Fibroblast of skin of right quadriceps (primary cell): Measurements from ENCODE around the gene RPGRIP1L.
"Not testable (repeated sequence)": the region's sequence is repeated elsewhere in the genome, so short reads cannot be mapped to it uniquely, and the experiment has no call there.

Experiments
- DNase-seq: peaks from one replicate; pipeline ENCODE4 v3.0.0-alpha.2; 2013

Gene RPGRIP1L

GRCh38 chr16:53711390-53711789 is 7.7 kb upstream of the RPGRIP1L start:
- no peak for DNase-seq

GRCh38 chr16:53708490-53708889 is 4.8 kb upstream of the RPGRIP1L start:
- DNase-seq = no peak

GRCh38 chr16:53707671-53708070 is 4.0 kb upstream of the RPGRIP1L start:
- peak; percentile 42 for DNase-seq

- no peak for DNase-seq
These were observed 770 bp upstream of the RPGRIP1L start for GRCh38 chr16:53704445-53704813.

GRCh38 chr16:53698271-53698670 is 5.4 kb downstream of the RPGRIP1L start:
- not testable (repeated sequence) for DNase-seq

GRCh38 chr16:53695070-53695469 is 8.6 kb downstream of the RPGRIP1L start:
- DNase-seq = peak; percentile 87

GRCh38 chr16:53693320-53693719 is 10.3 kb downstream of the RPGRIP1L start:
- no peak for DNase-seq

GRCh38 chr16:53692146-53692545 is 11.5 kb downstream of the RPGRIP1L start:
- DNase-seq = peak; percentile 63

- no peak for DNase-seq
These were observed 12.9 kb downstream of the RPGRIP1L start for GRCh38 chr16:53690771-53691170.

- peak; percentile 39 for DNase-seq
These were observed 14.0 kb downstream of the RPGRIP1L start for GRCh38 chr16:53689636-53690035.

GRCh38 chr16:53686710-53687109 is 16.9 kb downstream of the RPGRIP1L start:
- no peak for DNase-seq

- not testable (repeated sequence) for DNase-seq
These were observed 18.3 kb downstream of the RPGRIP1L start for GRCh38 chr16:53685334-53685733.

- no peak for DNase-seq
These were observed 22.3 kb downstream of the RPGRIP1L start for GRCh38 chr16:53681354-53681753.

- DNase-seq = no peak
These were observed 22.9 kb downstream of the RPGRIP1L start for GRCh38 chr16:53680756-53681155.

GRCh38 chr16:53678756-53679343 is 24.8 kb downstream of the RPGRIP1L start:
- DNase-seq = peak; percentile 54

- no peak for DNase-seq
These were observed 25.5 kb downstream of the RPGRIP1L start for GRCh38 chr16:53678155-53678554.

GRCh38 chr16:53673189-53673588 is 30.5 kb downstream of the RPGRIP1L start:
- DNase-seq = no peak

- no peak for DNase-seq
These were observed 31.2 kb downstream of the RPGRIP1L start for GRCh38 chr16:53672461-53672860.

GRCh38 chr16:53668869-53669268 is 34.8 kb downstream of the RPGRIP1L start:
- no peak for DNase-seq

- peak; percentile 88 for DNase-seq
These were observed 36.8 kb downstream of the RPGRIP1L start for GRCh38 chr16:53666786-53667415.

- DNase-seq = peak; percentile 99
These were observed 38.8 kb downstream of the RPGRIP1L start for GRCh38 chr16:53664724-53665345.

- DNase-seq = no peak
These were observed 41.6 kb downstream of the RPGRIP1L start for GRCh38 chr16:53662072-53662471.

- DNase-seq = no peak
These were observed 48.7 kb downstream of the RPGRIP1L start for GRCh38 chr16:53654946-53655345.

GRCh38 chr16:53651357-53651756 is 52.3 kb downstream of the RPGRIP1L start:
- DNase-seq = no peak

- DNase-seq = no peak
These were observed 57.2 kb downstream of the RPGRIP1L start for GRCh38 chr16:53646506-53646905.
